K562 (cell line): ENCODE measurements around the gene CIAO2A. TPM values are rescaled to one million over a fixed set of nuclear protein-coding genes. Genes with fewer than 3 reads are reported as not detected.

Experiments
- ATF4 ChIP-seq: fragments of 450-650 bp; formaldehyde crosslinking; IDR thresholded peaks from 2 replicates; pipeline ENCODE4 v1.4.0; 2022; ENCODE audit warnings: mild to moderate bottlenecking, moderate library complexity
- CEBPG ChIP-seq, 3 experiments: fragments of 200-800 bp in 1 of 3; sonication (Bioruptor generic) in 1 of 3; sonication (generic) in 1 of 3; formaldehyde crosslinking in 1 of 3; IDR thresholded peaks in 2 of 3; conservative IDR thresholded peaks in 1 of 3; 2 replicates each; pipeline versions ENCODE4 v1.6.1 to v1.8.0; 2016 to 2022; ENCODE audit warnings: missing compliant biosample characterization in 2 of 3, missing genetic modification characterization in 2 of 3, mild to moderate bottlenecking in 1 of 3, missing genetic modification reagents in 1 of 3
- MAZ ChIP-seq, 2 experiments: fragments of 450-650 bp in 1 of 2; sonication (generic) in 1 of 2; formaldehyde crosslinking; IDR thresholded peaks in 1 of 2; conservative IDR thresholded peaks in 1 of 2; 2 replicates each; pipeline versions ENCODE4 v1.4.0 to v1.5.0; 2020; ENCODE audit warnings: mild to moderate bottlenecking in 1 of 2, missing genetic modification reagents in 1 of 2
- MEIS2 ChIP-seq: fragments of 450-650 bp; IDR thresholded peaks from 2 replicates; pipeline ENCODE4 v1.6.1; 2014; ENCODE audit warnings: mild to moderate bottlenecking; ENCODE audit not compliant: partially characterized antibody
- MYC ChIP-seq, 2 experiments: fragments of 250-450 bp in 1 of 2; sonication (Bioruptor Pico) in 1 of 2; IDR thresholded peaks; 2 replicates each; pipeline versions ENCODE4 v1.5.1 to v1.6.1; 2012 to 2021; ENCODE audit warnings: low read depth in 2 of 2, borderline replicate concordance in 1 of 2, improper control_type of control experiment in 1 of 2, low read length in 1 of 2, mild to moderate bottlenecking in 1 of 2, moderate library complexity in 1 of 2
- NCOA2 ChIP-seq, 2 experiments: fragments of 450-650 bp; IDR thresholded peaks; 2 replicates each; pipeline ENCODE4 v1.6.1; 2018; ENCODE audit warnings: mild to moderate bottlenecking in 2 of 2, moderate library complexity in 1 of 2; ENCODE audit not compliant: partially characterized antibody in 2 of 2
- NR0B1 ChIP-seq: fragments of 450-650 bp; IDR thresholded peaks from one replicate; pipeline ENCODE4 v1.6.1; 2018; ENCODE audit warnings: mild to moderate bottlenecking, moderate library complexity; ENCODE audit not compliant: partially characterized antibody
- POLR2B ChIP-seq: fragments of 450-650 bp; IDR thresholded peaks from 2 replicates; pipeline ENCODE4 v1.6.1; 2018; ENCODE audit warnings: low read depth; ENCODE audit not compliant: partially characterized antibody
- POLR2G ChIP-seq: fragments of 200-400 bp; formaldehyde crosslinking; IDR thresholded peaks from 2 replicates; pipeline ENCODE4 v1.6.1; 2017; ENCODE audit warnings: low read depth, mild to moderate bottlenecking, antibody characterized with exemption, low read length, moderate library complexity
- SAP30 ChIP-seq: fragments of 200-600 bp; sonication (generic); IDR thresholded peaks from 2 replicates; pipeline ENCODE4 v1.6.1; 2012; ENCODE audit warnings: borderline replicate concordance, low read depth, mild to moderate bottlenecking, moderate library complexity, low read length, control low read depth, inconsistent platforms; ENCODE audit not compliant: insufficient read depth, poor library complexity, severe bottlenecking
- SRSF9 ChIP-seq: fragments of 200-400 bp; formaldehyde crosslinking; IDR thresholded peaks from 2 replicates; pipeline ENCODE4 v1.6.1; 2017; ENCODE audit warnings: low read depth, low read length, borderline replicate concordance
- TBP ChIP-seq: optimal IDR thresholded peaks from 2 replicates; pipeline ENCODE3; 2011; ENCODE audit warnings: low read depth, low read length, improper control_type of control experiment
- TCF7L2 ChIP-seq: fragments of 150-350 bp; IDR thresholded peaks from 2 replicates; pipeline ENCODE4 v1.6.1; 2016; ENCODE audit warnings: low read depth, mild to moderate bottlenecking, low read length, moderate library complexity
- ZNF263 ChIP-seq: sonication (generic); formaldehyde crosslinking; IDR thresholded peaks from 2 replicates; pipeline ENCODE4 v1.8.0; 2022; ENCODE audit warnings: mild to moderate bottlenecking, missing genetic modification reagents, borderline replicate concordance
- ZNF589 ChIP-seq: fragments of 200-800 bp; sonication (Bioruptor generic); IDR thresholded peaks from 2 replicates; pipeline ENCODE4 v1.6.1; 2016; ENCODE audit warnings: low read depth, missing genetic modification characterization, missing compliant biosample characterization
- polyA plus RNA-seq, 8 experiments: library from polyadenylated mRNA; depleted of rRNA in 4 of 8; stranded (reverse) in 5 of 8; unstranded in 3 of 8; fragments of >200 nt; fragmentation: Nextera tagmentation in 2 of 8; fragmentation: Illumina TruSeq in 1 of 8; extraction: Ambion mirVana in 2 of 8; extraction: Trizol in 1 of 8; gene quantifications; 2 replicates each; pipeline versions ENCODE4 v1.2.1 to v1.2.3, GENCODE V29; 2011 to 2014; ENCODE audit warnings: inconsistent platforms in 1 of 8, missing spikeins in 1 of 8
- total RNA-seq, 7 experiments: library from RNA; depleted of rRNA in 6 of 7; stranded (reverse); fragments of >200 nt in 6 of 7; fragmentation: Illumina TruSeq in 2 of 7; extraction: Trizol in 2 of 7; gene quantifications; 2 replicates each; pipeline versions ENCODE4 v1.2.1 to v1.2.3, GENCODE V29; 2011 to 2021; ENCODE audit warnings: low replicate concordance in 1 of 7
- TF ChIP-seq, protein P1 (sequence below): fragments of 450-650 bp; IDR thresholded peaks from 2 replicates; pipeline ENCODE4 v1.6.1; 2016; ENCODE audit warnings: mild to moderate bottlenecking

CIAO2A gene
- total and polyA plus RNA-seq, 9 of the 15 experiments (the other 6 are each of a cell fraction or from before 2014, with no cell fraction given): 161 to 429 (median 313) TPM

GRCh38 chr15:64093627-64094417, at the start of gene CIAO2A (continued):
- no peak for TF ChIP-seq NCOA2 (IDR thresholded peaks at IDR 0.05; ENCODE audit: partially characterized antibody in 2 of 2)
- TF ChIP-seq MYC (IDR thresholded peaks at IDR 0.05; ENCODE audit: low read depth, low read length): peak; percentile 33
- no peak for TF ChIP-seq MYC (CRISPR knock-in tag; IDR thresholded peaks at IDR 0.05; ENCODE audit: borderline replicate concordance, low read depth)
- peak; percentile 12 for TF ChIP-seq SAP30
- peak; percentile 42; the same call in 1 of the 2 replicates for TF ChIP-seq CEBPG (CRISPR knock-in tag; IDR thresholded peaks at IDR 0.05)
- TF ChIP-seq CEBPG (tag; conservative IDR thresholded peaks at IDR 0.05 in 1 of 2, IDR thresholded peaks at IDR 0.05 in 1 of 2): no peak
- TF ChIP-seq TBP: peak; percentile 87
- no peak for TF ChIP-seq NR0B1
- no peak for TF ChIP-seq ATF4 (CRISPR knock-in tag)
- TF ChIP-seq, protein P1, sequence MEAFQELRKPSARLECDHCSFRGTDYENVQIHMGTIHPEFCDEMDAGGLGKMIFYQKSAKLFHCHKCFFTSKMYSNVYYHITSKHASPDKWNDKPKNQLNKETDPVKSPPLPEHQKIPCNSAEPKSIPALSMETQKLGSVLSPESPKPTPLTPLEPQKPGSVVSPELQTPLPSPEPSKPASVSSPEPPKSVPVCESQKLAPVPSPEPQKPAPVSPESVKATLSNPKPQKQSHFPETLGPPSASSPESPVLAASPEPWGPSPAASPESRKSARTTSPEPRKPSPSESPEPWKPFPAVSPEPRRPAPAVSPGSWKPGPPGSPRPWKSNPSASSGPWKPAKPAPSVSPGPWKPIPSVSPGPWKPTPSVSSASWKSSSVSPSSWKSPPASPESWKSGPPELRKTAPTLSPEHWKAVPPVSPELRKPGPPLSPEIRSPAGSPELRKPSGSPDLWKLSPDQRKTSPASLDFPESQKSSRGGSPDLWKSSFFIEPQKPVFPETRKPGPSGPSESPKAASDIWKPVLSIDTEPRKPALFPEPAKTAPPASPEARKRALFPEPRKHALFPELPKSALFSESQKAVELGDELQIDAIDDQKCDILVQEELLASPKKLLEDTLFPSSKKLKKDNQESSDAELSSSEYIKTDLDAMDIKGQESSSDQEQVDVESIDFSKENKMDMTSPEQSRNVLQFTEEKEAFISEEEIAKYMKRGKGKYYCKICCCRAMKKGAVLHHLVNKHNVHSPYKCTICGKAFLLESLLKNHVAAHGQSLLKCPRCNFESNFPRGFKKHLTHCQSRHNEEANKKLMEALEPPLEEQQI: no peak
- no peak for TF ChIP-seq SRSF9
- TF ChIP-seq POLR2B: peak; percentile 79
- peak in 1 of 2 experiments; percentile 28; a peak in 1 of 4 replicates for TF ChIP-seq MAZ (CRISPR knock-in tag; conservative IDR thresholded peaks at IDR 0.05 in 1 of 2, IDR thresholded peaks at IDR 0.05 in 1 of 2)
- 0 out of 2 replicates have a peak, but pooled peaks have one; percentile 15 for TF ChIP-seq ZNF263 (CRISPR knock-in tag)
- peak; percentile 22 for TF ChIP-seq MEIS2
- peak; percentile 91 for TF ChIP-seq POLR2G
- TF ChIP-seq ZNF589 (CRISPR knock-in tag): peak; percentile 7; the same call in 1 of the 2 replicates
- no peak for TF ChIP-seq TCF7L2
